ENCODE results near the gene SH2B2. TPM values are rescaled to one million over a fixed set of nuclear protein-coding genes. Genes with fewer than 3 reads are reported as not detected.

SH2B2 gene
- total RNA-seq, 2 donors from 2014 or later = 7.7 to 22.3 TPM

- TF ChIP-seq POLR2AphosphoS5 (IDR thresholded peaks at IDR 0.05) (no peak), POLR2A (IDR thresholded peaks at IDR 0.05) (no peak), CTCF (IDR thresholded peaks at IDR 0.05) (no peak)
- Histone ChIP-seq H3K27ac (no peak overlapping the region), H3K4me1 (replicated peaks) (peaks cover 6% of the 10 kb centered on the region), H3K9me3 (no peaks in the 10 kb centered on the region), H3K27me3 (replicated peaks; ENCODE audit: insufficient read depth) (no peaks in the 10 kb centered on the region), H3K4me3 (no peak overlapping the region), H3K36me3 (no peaks in the 10 kb centered on the region)
- 78% methylated on average over 9 of the region's 9 CpGs for WGBS
- no peak for DNase-seq (ENCODE audit: low spot score)
- intact Hi-C loops (cut with DNase I) = no loop called here
Observed at GRCh38 chr7:102289057-102289456, 2.4 kb downstream of the SH2B2 start.

- no peak for DNase-seq (ENCODE audit: low spot score)
- Histone ChIP-seq H3K27me3 (replicated peaks; ENCODE audit: insufficient read depth) (no peaks in the 10 kb centered on the region), H3K9me3 (no peaks in the 10 kb centered on the region), H3K4me1 (replicated peaks) (peaks cover 6% of the 10 kb centered on the region), H3K36me3 (no peaks in the 10 kb centered on the region), H3K4me3 (no peak overlapping the region), H3K27ac (no peak overlapping the region)
- intact Hi-C loops (cut with DNase I) = no loop called here
- TF ChIP-seq POLR2AphosphoS5 (IDR thresholded peaks at IDR 0.05) (no peak), POLR2A (IDR thresholded peaks at IDR 0.05) (no peak), CTCF (IDR thresholded peaks at IDR 0.05) (no peak)
- 73% methylated on average over 18 of the region's 18 CpGs for WGBS
Observed at GRCh38 chr7:102291056-102291915, 4.6 kb downstream of the SH2B2 start.

- Histone ChIP-seq H3K9me3 (no peaks in the 10 kb centered on the region), H3K4me3 (no peak overlapping the region), H3K27ac (no peak overlapping the region), H3K27me3 (replicated peaks; ENCODE audit: insufficient read depth) (no peaks in the 10 kb centered on the region), H3K36me3 (no peaks in the 10 kb centered on the region), H3K4me1 (replicated peaks) (peaks cover 6% of the 10 kb centered on the region)
- intact Hi-C loops (cut with DNase I) = no loop called here
- TF ChIP-seq POLR2A (IDR thresholded peaks at IDR 0.05) = no peak
- WGBS = 82% methylated on average over 2 of the region's 2 CpGs
- DNase-seq (ENCODE audit: low spot score) = no peak
Observed at GRCh38 chr7:102291916-102292267, 5.2 kb downstream of the SH2B2 start.

GRCh38 chr7:102292813-102293798 lies 6.4 kb downstream of the SH2B2 start:
- TF ChIP-seq POLR2AphosphoS5 (IDR thresholded peaks at IDR 0.05) (no peak), POLR2A (IDR thresholded peaks at IDR 0.05) (no peak), CTCF (IDR thresholded peaks at IDR 0.05) (no peak)
- Histone ChIP-seq H3K27me3 (replicated peaks; ENCODE audit: insufficient read depth) (no peaks in the 10 kb centered on the region), H3K4me3 (no peak overlapping the region), H3K4me1 (replicated peaks) (peaks cover under 1% of the 10 kb centered on the region), H3K9me3 (no peaks in the 10 kb centered on the region), H3K36me3 (no peaks in the 10 kb centered on the region), H3K27ac (no peak overlapping the region)
- WGBS = 42% methylated on average over 36 of the region's 36 CpGs
- DNase-seq (ENCODE audit: low spot score) = no peak
- intact Hi-C loops (cut with DNase I) = no loop called here

GRCh38 chr7:102294589-102294988 lies 7.9 kb downstream of the SH2B2 start:
- H3K27me3 ChIP-seq (replicated peaks; ENCODE audit: insufficient read depth) = no peaks in the 10 kb centered on the region
- no peak overlapping the region for H3K4me3 ChIP-seq
- 92% methylated on average over 3 of the region's 3 CpGs for WGBS
- TF ChIP-seq POLR2AphosphoS5 (IDR thresholded peaks at IDR 0.05) (no peak), CTCF (IDR thresholded peaks at IDR 0.05) (no peak), POLR2A (IDR thresholded peaks at IDR 0.05) (no peak)
- intact Hi-C loops (cut with DNase I) = no loop called here
- H3K4me1 ChIP-seq (replicated peaks) = no peaks in the 10 kb centered on the region
- H3K9me3 ChIP-seq = no peaks in the 10 kb centered on the region
- no peaks in the 10 kb centered on the region for H3K36me3 ChIP-seq
- no peak overlapping the region for H3K27ac ChIP-seq
- DNase-seq (ENCODE audit: low spot score) = no peak

All from prostate gland (tissue), 2 donors.